Hindlimb muscle (tissue), 1 donor: ENCODE measurements around the gene TAS2R43. TPM values are rescaled to one million over a fixed set of nuclear protein-coding genes. Genes with fewer than 3 reads are reported as not detected.
"Not testable (repeated sequence)": the region's sequence is repeated elsewhere in the genome, so short reads cannot be mapped to it uniquely, and the experiment has no call there.

Source experiments
- DNase-seq: peaks from one replicate; pipeline ENCODE4 v3.0.0-alpha.2; 2013
- polyA plus RNA-seq: library from polyadenylated mRNA; unstranded; fragments of 120-200 nt; gene quantifications from one replicate; pipeline ENCODE4 v1.2.1, GENCODE V29; 2013; ENCODE audit not compliant: insufficient read length

The TAS2R43 gene
- polyA plus RNA-seq, 1 donor: 0.27 TPM

DNA sequence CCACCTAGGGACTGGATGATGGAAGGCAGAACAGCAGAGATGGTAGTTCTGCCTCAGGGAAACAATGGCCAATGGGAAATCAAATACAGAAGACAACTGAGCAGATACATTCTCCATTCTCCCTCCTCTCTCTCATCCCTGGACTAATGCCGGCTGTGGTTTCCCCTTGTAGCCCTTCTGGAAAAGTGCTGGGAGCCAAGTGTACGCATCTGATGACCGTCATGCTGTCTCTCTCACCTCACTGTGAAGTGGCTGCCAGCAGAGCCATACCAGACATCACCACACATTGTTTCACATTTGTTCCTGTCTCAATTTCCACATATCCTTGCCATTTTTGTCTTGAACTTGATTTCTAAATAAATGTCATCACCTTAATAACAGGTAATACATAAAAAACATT, 33.1 kb downstream of the TAS2R43 start:
- no peak for DNase-seq

DNA sequence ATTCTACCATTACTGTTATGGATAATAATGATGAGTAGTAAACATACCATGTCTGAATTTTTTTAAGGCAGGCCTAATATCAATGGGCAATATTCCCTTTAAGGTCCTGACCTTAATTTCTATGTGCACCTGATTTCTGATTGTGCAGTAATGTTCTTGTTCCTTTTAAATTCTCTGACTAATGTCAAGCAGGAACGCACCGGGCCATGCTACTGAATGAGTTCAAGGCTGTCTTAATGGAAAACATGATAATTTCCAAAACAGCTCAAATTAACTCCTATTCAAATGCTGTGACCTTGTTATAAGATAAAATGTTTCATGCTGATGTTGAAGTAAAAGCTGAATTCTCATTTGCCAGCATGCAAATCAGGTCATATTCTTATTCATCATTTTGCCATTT, 36.8 kb downstream of the TAS2R43 start:
- no peak for DNase-seq

DNA sequence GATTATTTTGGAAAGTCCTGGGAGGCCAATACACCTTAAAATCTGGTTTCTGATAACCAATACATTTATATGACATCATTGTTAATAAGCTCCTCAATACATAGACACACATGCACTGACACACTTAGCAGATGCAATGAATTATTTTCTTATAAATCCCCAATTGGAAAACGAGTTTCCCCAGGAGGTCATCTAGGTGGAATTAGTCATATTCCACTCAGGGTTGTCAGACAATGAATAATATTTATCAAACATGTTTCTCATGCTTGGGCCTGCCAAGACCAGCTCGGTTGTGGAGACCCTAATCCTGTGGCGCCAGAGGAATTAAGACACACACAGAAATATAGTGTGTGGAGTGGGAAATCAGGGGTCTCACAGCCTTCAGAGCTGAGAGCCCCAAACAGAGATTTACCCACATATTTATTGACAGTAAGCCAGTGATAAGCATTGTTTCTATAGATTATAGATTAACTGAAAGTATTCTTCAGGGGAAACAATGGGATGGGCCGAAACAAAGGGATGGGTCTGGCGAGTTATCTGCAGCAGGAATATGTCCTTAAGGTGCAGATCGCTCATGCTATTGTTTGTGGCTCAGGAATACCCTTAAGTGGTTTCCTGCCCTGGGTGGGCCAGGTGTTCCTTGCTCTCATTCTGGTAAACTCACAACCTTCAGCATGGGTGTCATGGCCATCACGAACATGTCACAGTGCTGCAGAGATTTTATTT, 42.1 kb downstream of the TAS2R43 start:
- not testable (repeated sequence) for DNase-seq

DNA sequence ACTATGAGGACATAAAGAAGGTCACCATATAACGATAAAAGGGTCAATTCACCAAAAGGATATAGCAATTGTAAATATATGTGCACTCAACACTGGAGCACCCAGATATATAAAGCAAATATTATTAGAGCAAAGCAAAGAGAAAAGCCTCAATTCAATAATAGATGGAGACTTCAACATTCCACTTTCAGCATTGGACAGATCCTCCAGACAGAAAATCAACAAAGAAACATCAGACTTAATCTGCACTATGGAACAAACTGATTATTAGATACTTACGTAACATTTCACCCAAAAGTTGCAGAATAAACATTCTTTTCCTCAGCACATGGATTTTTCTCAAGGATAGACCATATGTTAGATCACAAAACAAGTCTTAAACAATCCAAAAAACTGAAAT, 50.7 kb downstream of the TAS2R43 start:
- DNase-seq: not testable (repeated sequence)

Other genes with a start within 250 kb of the TAS2R43 start
- gene PRR4, start 242.8 kb downstream of the TAS2R43 start, polyA plus RNA-seq: 4.1 TPM
- gene PRH1, start 208.1 kb downstream of the TAS2R43 start, polyA plus RNA-seq: 8.8 TPM
- gene TAS2R13, start 182.8 kb downstream of the TAS2R43 start, polyA plus RNA-seq: not detected
- not detected for gene PRH2, start 163.1 kb downstream of the TAS2R43 start, polyA plus RNA-seq
- gene TAS2R14, start 153.1 kb downstream of the TAS2R43 start, polyA plus RNA-seq: 2.5 TPM
- gene TAS2R50, start 105.4 kb downstream of the TAS2R43 start, polyA plus RNA-seq: not detected
- gene TAS2R20, start 94.0 kb downstream of the TAS2R43 start, polyA plus RNA-seq: 1.3 TPM
- gene TAS2R19, start 69.7 kb downstream of the TAS2R43 start, polyA plus RNA-seq: 1.3 TPM
- 0.90 TPM for gene TAS2R31, start 60.9 kb downstream of the TAS2R43 start, polyA plus RNA-seq
- gene TAS2R46, start 30.0 kb downstream of the TAS2R43 start, polyA plus RNA-seq: not detected
- gene TAS2R30, start 42.3 kb upstream of the TAS2R43 start, polyA plus RNA-seq: 0.14 TPM
- gene SMIM10L1, start 78.9 kb upstream of the TAS2R43 start, polyA plus RNA-seq: 11.9 TPM
- not detected for gene TAS2R42, start 94.6 kb upstream of the TAS2R43 start, polyA plus RNA-seq
- gene PRB3, start 177.4 kb upstream of the TAS2R43 start, polyA plus RNA-seq: not detected
- gene PRB4, start 218.1 kb upstream of the TAS2R43 start, polyA plus RNA-seq: not detected